ENCODE results near the gene KRTAP2-2.

- TF ChIP-seq EP300 (IDR thresholded peaks at IDR 0.05) (no peak), POLR2AphosphoS5 (IDR thresholded peaks at IDR 0.05) (no peak)
- TF ChIP-seq, protein P1, sequence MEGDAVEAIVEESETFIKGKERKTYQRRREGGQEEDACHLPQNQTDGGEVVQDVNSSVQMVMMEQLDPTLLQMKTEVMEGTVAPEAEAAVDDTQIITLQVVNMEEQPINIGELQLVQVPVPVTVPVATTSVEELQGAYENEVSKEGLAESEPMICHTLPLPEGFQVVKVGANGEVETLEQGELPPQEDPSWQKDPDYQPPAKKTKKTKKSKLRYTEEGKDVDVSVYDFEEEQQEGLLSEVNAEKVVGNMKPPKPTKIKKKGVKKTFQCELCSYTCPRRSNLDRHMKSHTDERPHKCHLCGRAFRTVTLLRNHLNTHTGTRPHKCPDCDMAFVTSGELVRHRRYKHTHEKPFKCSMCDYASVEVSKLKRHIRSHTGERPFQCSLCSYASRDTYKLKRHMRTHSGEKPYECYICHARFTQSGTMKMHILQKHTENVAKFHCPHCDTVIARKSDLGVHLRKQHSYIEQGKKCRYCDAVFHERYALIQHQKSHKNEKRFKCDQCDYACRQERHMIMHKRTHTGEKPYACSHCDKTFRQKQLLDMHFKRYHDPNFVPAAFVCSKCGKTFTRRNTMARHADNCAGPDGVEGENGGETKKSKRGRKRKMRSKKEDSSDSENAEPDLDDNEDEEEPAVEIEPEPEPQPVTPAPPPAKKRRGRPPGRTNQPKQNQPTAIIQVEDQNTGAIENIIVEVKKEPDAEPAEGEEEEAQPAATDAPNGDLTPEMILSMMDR (IDR thresholded peaks at IDR 0.05), result no peak
Observed at GRCh38 chr17:41064301-41064700, 9.3 kb upstream of the KRTAP2-2 start.

Data from sigmoid colon (tissue), 4 donors.